K562 (cell line): ENCODE data around the gene PHF12. TPM values are rescaled to one million over a fixed set of nuclear protein-coding genes. Genes with fewer than 3 reads are reported as not detected.

ENCODE experiments used
- ATAC-seq: fragments of 200-7000 bp; cut with Tn5 transposase; 3 replicates; pipeline ENCODE4 v1.9.1; 2020; ENCODE audit warnings: moderate library complexity
- BruUV-seq: library from RNA; stranded (reverse); fragments of 400-500 nt; replicated peaks from 2 replicates; lab custom pipeline; 2021; lab: Mats Ljungman, UMichigan
- CTCF ChIA-PET: fragments of 300-600 bp; formaldehyde crosslinking; extraction: SDS; loops from one replicate; lab custom pipeline; 2021; ENCODE audit warnings: low intra/inter-chr PET ratio; lab: Yijun Ruan, JAX
- POLR2A ChIA-PET: fragments of 300-600, 350-650 bp; sonication (Branson Sonifier 250); formaldehyde crosslinking; extraction: SDS; loops from one replicate; lab custom pipeline; 2021; ENCODE audit warnings: antibody characterized with exemption, inconsistent platforms; lab: Yijun Ruan, JAX
- DNase-seq, 4 experiments: peaks; one replicate each; pipeline versions ENCODE4 v3.0.0 to v3.0.0-alpha.2; 2011 to 2018; ENCODE audit warnings: low spot score in 3 of 4, mixed read lengths in 3 of 4; ENCODE audit errors: extremely low read depth in 1 of 4
- FAIRE-seq: peaks from 2 replicates; lab custom pipeline; 2011; peaks lifted over from hg19 to GRCh38; lab: Jason Lieb, UNC
- H2AFZ ChIP-seq: 2 replicates; pipeline ENCODE4 v1.6.0; 2011; ENCODE audit warnings: low read depth, low read length, control low read depth, inconsistent platforms
- H3K27ac ChIP-seq: fragments of 200-600 bp; 3 replicates; pipeline ENCODE4 v1.8.0; 2011; ENCODE audit warnings: low read depth, mild to moderate bottlenecking, control low read depth, inconsistent platforms, low read length, moderate library complexity, mixed read lengths; ENCODE audit errors: extremely low read depth
- H3K27me3 ChIP-seq, 2 experiments: fragments of 300-600 bp in 1 of 2; 2 replicates in 1 of 2; 3 replicates in 1 of 2; pipeline versions ENCODE4 v1.6.0 to v1.8.0; 2011; ENCODE audit warnings: inconsistent platforms in 2 of 2, low read length in 2 of 2, mild to moderate bottlenecking in 1 of 2, mixed read lengths in 1 of 2, moderate library complexity in 1 of 2; ENCODE audit not compliant: control insufficient read depth in 2 of 2, insufficient read depth in 2 of 2
- H3K36me3 ChIP-seq: fragments of 300-600 bp; 3 replicates; pipeline ENCODE4 v1.8.0; 2011; ENCODE audit warnings: mild to moderate bottlenecking, low read length, inconsistent platforms; ENCODE audit not compliant: control insufficient read depth, insufficient read depth
- H3K4me1 ChIP-seq, 2 experiments: fragments of 200-600 bp in 1 of 2; replicated peaks in 1 of 2; 2 replicates in 1 of 2; 3 replicates in 1 of 2; pipeline versions ENCODE4 v1.5.1 to v1.8.0; 2011; ENCODE audit warnings: inconsistent platforms in 2 of 2, low read length in 2 of 2, mild to moderate bottlenecking in 1 of 2, mixed read lengths in 1 of 2, moderate library complexity in 1 of 2; ENCODE audit not compliant: control insufficient read depth in 2 of 2, insufficient read depth in 2 of 2
- H3K4me2 ChIP-seq: 2 replicates; pipeline ENCODE4 v1.6.1; 2011; ENCODE audit warnings: low read length, control low read depth, inconsistent platforms, mixed read lengths; ENCODE audit not compliant: insufficient read depth
- H3K4me3 ChIP-seq: fragments of 200-600 bp; sonication (generic), shearing (Covaris generic); 2 replicates; pipeline ENCODE4 v1.5.1; 2016; ENCODE audit warnings: control low read depth, inconsistent platforms
- H3K79me2 ChIP-seq: fragments of 200-600 bp; 3 replicates; pipeline ENCODE4 v1.8.0; 2011; ENCODE audit warnings: low read length, inconsistent platforms; ENCODE audit not compliant: control insufficient read depth, insufficient read depth
- H3K9ac ChIP-seq, 2 experiments: 2 replicates each; pipeline versions ENCODE4 v1.6.0 to v1.6.1; 2011; ENCODE audit warnings: low read depth in 2 of 2, low read length in 2 of 2, control low read depth in 1 of 2, inconsistent platforms in 1 of 2, mild to moderate bottlenecking in 1 of 2, mixed read lengths in 1 of 2; ENCODE audit not compliant: insufficient read depth in 1 of 2
- H3K9me1 ChIP-seq: one replicate; pipeline ENCODE4 v1.6.0; 2011; ENCODE audit warnings: inconsistent platforms, mild to moderate bottlenecking, low read length, moderate library complexity; ENCODE audit not compliant: control insufficient read depth, insufficient read depth
- H3K9me3 ChIP-seq: replicated peaks from 2 replicates; pipeline ENCODE4 v1.5.1; 2011; ENCODE audit warnings: low read depth, low read length, inconsistent platforms; ENCODE audit not compliant: control insufficient read depth, insufficient read depth
- H4K20me1 ChIP-seq: replicated peaks from 2 replicates; pipeline ENCODE4 v1.6.1; 2011; ENCODE audit warnings: low read length, inconsistent platforms, mixed read lengths; ENCODE audit not compliant: control insufficient read depth, insufficient read depth
- BMI1 ChIP-seq: fragments of 150-350 bp; IDR thresholded peaks from 2 replicates; pipeline ENCODE4 v1.6.1; 2014; ENCODE audit warnings: low read length
- CCAR2 ChIP-seq: fragments of 200-400 bp; formaldehyde crosslinking; IDR thresholded peaks from 2 replicates; pipeline ENCODE4 v1.6.1; 2017; ENCODE audit warnings: mild to moderate bottlenecking, low read depth, low read length
- EHMT2 ChIP-seq: fragments of 450-650 bp; IDR thresholded peaks from 2 replicates; pipeline ENCODE4 v1.6.1; 2018; ENCODE audit warnings: antibody characterized with exemption
- LEF1 ChIP-seq: fragments of 450-650 bp; IDR thresholded peaks from 2 replicates; pipeline ENCODE4 v1.6.1; 2016; ENCODE audit warnings: mild to moderate bottlenecking
- NCOA6 ChIP-seq: fragments of 450-650 bp; IDR thresholded peaks from 2 replicates; pipeline ENCODE4 v1.6.1; 2017; ENCODE audit warnings: mild to moderate bottlenecking
- PHF8 ChIP-seq: fragments of 200-600 bp; sonication (generic); IDR thresholded peaks from 2 replicates; pipeline ENCODE4 v1.6.1; 2012; ENCODE audit warnings: mixed run types, mild to moderate bottlenecking, inconsistent platforms, low read length, moderate library complexity, borderline replicate concordance
- POLR2B ChIP-seq: fragments of 450-650 bp; IDR thresholded peaks from 2 replicates; pipeline ENCODE4 v1.6.1; 2018; ENCODE audit warnings: low read depth; ENCODE audit not compliant: partially characterized antibody
- RBM14 ChIP-seq: fragments of 200-400 bp; formaldehyde crosslinking; IDR thresholded peaks from 2 replicates; pipeline ENCODE4 v1.6.1; 2018; ENCODE audit warnings: low read depth, mild to moderate bottlenecking, low read length, moderate library complexity, borderline replicate concordance; ENCODE audit not compliant: insufficient read depth
- RFX7 ChIP-seq: fragments of 250-450 bp; sonication (Bioruptor Pico); IDR thresholded peaks from 2 replicates; pipeline ENCODE4 v1.5.1; 2021; ENCODE audit warnings: mild to moderate bottlenecking
- ZNF224 ChIP-seq: sonication (generic); formaldehyde crosslinking; IDR thresholded peaks from 2 replicates; pipeline ENCODE4 v1.8.0; 2022; ENCODE audit warnings: mild to moderate bottlenecking, missing genetic modification reagents
- ZNF644 ChIP-seq: fragments of 200-800 bp; sonication (Bioruptor generic); IDR thresholded peaks from 2 replicates; pipeline ENCODE4 v1.6.1; 2016; ENCODE audit warnings: low read depth, missing genetic modification characterization, missing compliant biosample characterization
- ZSCAN29 ChIP-seq: fragments of 450-650 bp; IDR thresholded peaks from 2 replicates; pipeline ENCODE4 v1.6.1; 2017
- WGBS: fragments of 100-300 bp; shearing (Covaris generic); methylation state at CpG from one replicate; pipeline ENCODE4 v1.1.6; 2016; ENCODE audit warnings: low coverage, mixed read lengths; ENCODE audit not compliant: insufficient coverage; ENCODE audit errors: missing lambda C conversion rate; 5-methylcytosine and 5-hydroxymethylcytosine counted together
- in situ Hi-C: fragments of 300-500 bp; cut with MboI; formaldehyde crosslinking; loops from 4 replicates; pipeline ENCODE4 v1.15.0; 2018; ENCODE audit warnings: inconsistent platforms, mixed read lengths
- intact Hi-C: fragments of 100-400 bp; cut with micrococcal nuclease; formaldehyde crosslinking; loops from 2 replicates; pipeline ENCODE4 v1.14.2; 2022
- polyA plus RNA-seq, 8 experiments: library from polyadenylated mRNA; depleted of rRNA in 4 of 8; stranded (reverse) in 5 of 8; unstranded in 3 of 8; fragments of >200 nt; fragmentation: Nextera tagmentation in 2 of 8; fragmentation: Illumina TruSeq in 1 of 8; extraction: Ambion mirVana in 2 of 8; extraction: Trizol in 1 of 8; gene quantifications; 2 replicates each; pipeline versions ENCODE4 v1.2.1 to v1.2.3, GENCODE V29; 2011 to 2014; ENCODE audit warnings: inconsistent platforms in 1 of 8, missing spikeins in 1 of 8
- total RNA-seq, 7 experiments: library from RNA; depleted of rRNA in 6 of 7; stranded (reverse); fragments of >200 nt in 6 of 7; fragmentation: Illumina TruSeq in 2 of 7; extraction: Trizol in 2 of 7; gene quantifications; 2 replicates each; pipeline versions ENCODE4 v1.2.1 to v1.2.3, GENCODE V29; 2011 to 2021; ENCODE audit warnings: low replicate concordance in 1 of 7
- TF ChIP-seq, protein P1 (sequence below), 2 experiments: fragments of 450-650 bp in 1 of 2; sonication (generic) in 1 of 2; formaldehyde crosslinking; conservative IDR thresholded peaks; 2 replicates each; pipeline versions ENCODE4 v1.4.0 to v1.8.1; 2020 to 2022; ENCODE audit warnings: mild to moderate bottlenecking in 1 of 2, missing genetic modification reagents in 1 of 2

PHF12 gene
- total and polyA plus RNA-seq, 9 of the 15 experiments (the other 6 are each of a cell fraction or from before 2014, with no cell fraction given), result 0.82 to 31.3 (median 13.5) TPM

DNA sequence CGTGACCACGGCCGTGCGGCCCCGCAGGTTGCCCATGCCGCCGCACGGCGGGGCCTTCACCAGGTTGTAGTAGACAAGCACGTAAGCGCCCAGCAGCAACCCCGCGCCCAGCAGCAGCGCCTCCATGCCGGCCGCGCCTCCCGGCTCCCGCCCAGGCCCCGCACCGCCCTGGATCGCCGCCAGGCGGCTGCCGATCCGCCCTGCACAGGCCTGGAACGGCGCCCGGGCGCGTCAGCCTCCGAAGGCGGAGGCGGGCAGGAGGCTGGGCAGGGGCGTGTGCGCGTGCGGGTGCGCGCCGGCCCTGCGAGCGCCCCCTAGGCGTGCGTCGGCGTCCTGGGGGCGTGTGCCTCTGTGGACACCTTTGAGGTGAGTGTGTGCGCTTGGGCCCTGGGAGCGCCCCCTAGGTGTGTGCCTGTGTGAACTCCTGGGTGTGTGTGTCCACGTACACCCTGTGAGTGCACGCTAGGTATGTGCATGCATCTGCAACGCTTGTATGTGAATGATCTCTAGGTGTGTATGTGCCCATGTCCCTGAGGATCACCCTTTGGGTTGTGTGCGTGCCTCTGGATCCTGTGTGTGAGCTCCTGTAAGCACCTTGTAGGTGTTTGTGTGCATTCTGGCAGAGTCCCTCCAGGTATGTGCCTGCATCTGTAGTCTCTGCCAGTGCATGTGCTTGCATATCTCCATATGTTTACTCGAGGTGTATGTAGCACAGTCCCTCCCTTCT lies 48.3 kb downstream of the PHF12 start, which contains the start of gene DHRS13:
DHRS13 (minus strand) TSS at position 261 of the 727 bp plus-strand sequence; CDS start at position 126, 135 bp downstream.
- peaks cover 62% of the 10 kb centered on the region for H3K36me3 ChIP-seq
- H3K9ac ChIP-seq, result peak within 1 kb of the TSS; percentile 89 to 91
- peaks cover 69 to 72% of the 10 kb centered on the region in 2 experiments; a peak in 4 of 5 replicates for H3K4me1 ChIP-seq
- in situ Hi-C loops (no loop called here), intact Hi-C loops (loop anchor here (2.0 to 10.0 kb wide), 6 partner anchors 41 to 308 kb away; partner anchors contain the start of genes PHF12, SPAG5 and TLCD1)
- H3K27me3 ChIP-seq, result no peaks in the 10 kb centered on the region
- ATAC-seq, result peak; percentile 88
- POLR2A ChIA-PET, result interaction anchor here (0.6 to 2.4 kb wide), 4 partner anchors 28 to 176 kb away, joined by 3 to 9 read pairs (median 4); partner anchors contain the start of gene TLCD1
- peak within 1 kb of the TSS; percentile 81 for H3K4me3 ChIP-seq
- H3K27ac ChIP-seq, result peak within 1 kb of the TSS; percentile 85
- peak within 1 kb of the TSS; percentile 89 for H2AFZ ChIP-seq
- no peaks in the 10 kb centered on the region for H3K9me3 ChIP-seq
- FAIRE-seq, result peak; percentile 78
- H3K4me2 ChIP-seq, result peak within 1 kb of the TSS; percentile 92
- CTCF ChIA-PET, result interaction anchor here (1.1 to 2.4 kb wide), 2 partner anchors 153 to 176 kb away, joined by 3 to 14 read pairs; partner anchors contain the start of gene TLCD1
- no TSS peak for BruUV-seq
- WGBS, result 2% methylated on average over 51 of the region's 55 CpGs
- H3K79me2 ChIP-seq, result peaks cover 39% of the 10 kb centered on the region
- 0 out of 2 replicates have a peak, but pooled peaks cover 6% of the 10 kb centered on the region for H4K20me1 ChIP-seq
- H3K9me1 ChIP-seq, result no peaks in the 10 kb centered on the region
- peak; percentile 95 to 98 (median 96) for DNase-seq
- peak; percentile 74; the same call in 1 of the 2 replicates for TF ChIP-seq PHF8
- no peak for TF ChIP-seq CCAR2
- no peak for TF ChIP-seq ZSCAN29
- TF ChIP-seq, protein P1, sequence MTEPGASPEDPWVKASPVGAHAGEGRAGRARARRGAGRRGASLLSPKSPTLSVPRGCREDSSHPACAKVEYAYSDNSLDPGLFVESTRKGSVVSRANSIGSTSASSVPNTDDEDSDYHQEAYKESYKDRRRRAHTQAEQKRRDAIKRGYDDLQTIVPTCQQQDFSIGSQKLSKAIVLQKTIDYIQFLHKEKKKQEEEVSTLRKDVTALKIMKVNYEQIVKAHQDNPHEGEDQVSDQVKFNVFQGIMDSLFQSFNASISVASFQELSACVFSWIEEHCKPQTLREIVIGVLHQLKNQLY (CRISPR knock-in tag; conservative IDR thresholded peaks at IDR 0.05), result no peak
- TF ChIP-seq RFX7, result 0 out of 2 replicates have a peak, but pooled peaks have one; percentile 22
- no peak for TF ChIP-seq BMI1
- no peak for TF ChIP-seq POLR2B
- no peak for TF ChIP-seq LEF1
- 0 out of 2 replicates have a peak, but pooled peaks have one; percentile 20 for TF ChIP-seq RBM14
- peak; percentile 82; the same call in 1 of the 2 replicates for TF ChIP-seq ZNF224 (CRISPR knock-in tag)
- TF ChIP-seq ZNF644 (tag), result no peak
- no peak for TF ChIP-seq EHMT2
- TF ChIP-seq NCOA6, result no peak
